CD8-positive, alpha-beta memory T cell (primary cell): ENCODE data around the gene KCNG1. TPM values are rescaled to one million over a fixed set of nuclear protein-coding genes. Genes with fewer than 3 reads are reported as not detected.

Source experiments
- CTCF ChIA-PET: fragments of 350-600 bp; sonication (Branson Sonifier 250); formaldehyde crosslinking; loops from one replicate; lab custom pipeline; 2021; ENCODE audit warnings: antibody characterized with exemption; lab: Charles Lee
- POLR2A ChIA-PET: fragments of 350-600 bp; sonication (Branson Sonifier 250); formaldehyde crosslinking; loops from one replicate; lab custom pipeline; 2021; ENCODE audit warnings: antibody characterized with exemption; lab: Charles Lee
- DNase-seq, 5 donors: peaks; one replicate each; pipeline versions ENCODE4 v3.0.0 to v3.0.0-alpha.2; 2020 to 2022; ENCODE audit warnings: mixed read lengths in 1 of 5
- H3K27ac ChIP-seq: one replicate; pipeline ENCODE4 v1.7.0; 2013; ENCODE audit warnings: low read depth, mild to moderate bottlenecking, low read length, moderate library complexity
- H3K27me3 ChIP-seq: 2 replicates; pipeline ENCODE4 v1.7.0; 2013; ENCODE audit warnings: low read length, mild to moderate bottlenecking; ENCODE audit not compliant: insufficient read depth, poor library complexity, severe bottlenecking
- H3K36me3 ChIP-seq: 2 replicates; pipeline ENCODE4 v1.7.0; 2013; ENCODE audit warnings: mild to moderate bottlenecking, low read length, moderate library complexity; ENCODE audit not compliant: insufficient read depth
- H3K4me1 ChIP-seq: 2 replicates; pipeline ENCODE4 v1.7.0; 2013; ENCODE audit warnings: mild to moderate bottlenecking, low read length, moderate library complexity; ENCODE audit not compliant: insufficient read depth
- H3K4me3 ChIP-seq: 2 replicates; pipeline ENCODE4 v1.7.0; 2013; ENCODE audit warnings: mild to moderate bottlenecking, low read length
- H3K9me3 ChIP-seq: 2 replicates; pipeline ENCODE4 v1.7.0; 2013; ENCODE audit warnings: mild to moderate bottlenecking, low read length
- H3K27ac Mint-ChIP-seq, 8 donors: one replicate each; pipeline ENCODE4 v1.8.0; 2020 to 2021; ENCODE audit warnings: mixed read lengths in 8 of 8, mild to moderate bottlenecking in 6 of 8, inconsistent platforms in 3 of 8, moderate library complexity in 3 of 8
- H3K27me3 Mint-ChIP-seq, 2 donors: one replicate each; pipeline ENCODE4 v1.8.0; 2020 to 2021; ENCODE audit warnings: mixed read lengths in 2 of 2, mild to moderate bottlenecking in 1 of 2, moderate library complexity in 1 of 2
- H3K36me3 Mint-ChIP-seq, 3 donors: one replicate each; pipeline ENCODE4 v1.8.0; 2020 to 2021; ENCODE audit warnings: mixed read lengths in 3 of 3, inconsistent platforms in 1 of 3, mild to moderate bottlenecking in 1 of 3
- H3K4me1 Mint-ChIP-seq, 3 donors: one replicate each; pipeline ENCODE4 v1.8.0; 2020 to 2021; ENCODE audit warnings: mixed read lengths in 3 of 3, inconsistent platforms in 1 of 3, mild to moderate bottlenecking in 1 of 3
- H3K4me3 Mint-ChIP-seq, 7 donors: one replicate each; pipeline ENCODE4 v1.8.0; 2020 to 2021; ENCODE audit warnings: mixed read lengths in 7 of 7, mild to moderate bottlenecking in 6 of 7, moderate library complexity in 4 of 7, inconsistent platforms in 2 of 7
- H3K9me3 Mint-ChIP-seq, 5 donors: one replicate each; pipeline ENCODE4 v1.8.0; 2020 to 2022; ENCODE audit warnings: mixed read lengths in 5 of 5, mild to moderate bottlenecking in 3 of 5, moderate library complexity in 2 of 5, inconsistent platforms in 1 of 5
- polyA plus RNA-seq: library from polyadenylated mRNA; unstranded; fragments of 300-500 nt; fragmentation: Illumina TruSeq; gene quantifications from one replicate; pipeline ENCODE4 v1.2.3, GENCODE V29; 2021
- total RNA-seq, 2 experiments: library from RNA; stranded (reverse); gene quantifications; one replicate each; pipeline ENCODE4 v1.2.3, GENCODE V29; 2021

Gene KCNG1
- total and polyA plus RNA-seq, 3 experiments from 2014 or later: 3.4 to 4.5 TPM; not detected in 1

GRCh38 chr20:51013577-51014330 lies 9.2 kb downstream of the KCNG1 start:
- H3K4me3 ChIP-seq: no peak overlapping the region
- no peaks in the 10 kb centered on the region for H3K36me3 ChIP-seq
- Mint-ChIP-seq H3K27ac (no peak overlapping the region), H3K9me3 (no peaks in the 10 kb centered on the region), H3K4me3 (no peak overlapping the region), H3K4me1 (no peaks in the 10 kb centered on the region), H3K27me3 (peaks cover 12 to 39% of the 10 kb centered on the region in 2 donors), H3K36me3 (no peaks in the 10 kb centered on the region)
- CTCF ChIA-PET: no interaction called here
- DNase-seq: no peak
- peaks cover 11% of the 10 kb centered on the region for H3K27me3 ChIP-seq
- no peaks in the 10 kb centered on the region for H3K4me1 ChIP-seq
- H3K9me3 ChIP-seq: no peaks in the 10 kb centered on the region
- no peak overlapping the region for H3K27ac ChIP-seq
- POLR2A ChIA-PET: no interaction called here

- Histone ChIP-seq H3K4me3 (no peak overlapping the region), H3K9me3 (no peaks in the 10 kb centered on the region), H3K27me3 (peaks cover 11% of the 10 kb centered on the region), H3K36me3 (no peaks in the 10 kb centered on the region), H3K27ac (no peak overlapping the region), H3K4me1 (no peaks in the 10 kb centered on the region)
- H3K27ac Mint-ChIP-seq: no peak overlapping the region
- POLR2A ChIA-PET: no interaction called here
- H3K9me3 Mint-ChIP-seq: no peaks in the 10 kb centered on the region
- H3K36me3 Mint-ChIP-seq: no peaks in the 10 kb centered on the region
- H3K27me3 Mint-ChIP-seq: peaks cover 9 to 33% of the 10 kb centered on the region in 2 donors
- no peak for DNase-seq
- H3K4me3 Mint-ChIP-seq: no peak overlapping the region
- H3K4me1 Mint-ChIP-seq: no peaks in the 10 kb centered on the region
- CTCF ChIA-PET: no interaction called here
These were observed 10.6 kb downstream of the KCNG1 start for GRCh38 chr20:51012357-51012756.

GRCh38 chr20:51011479-51011878 lies 11.4 kb downstream of the KCNG1 start:
- no peak for DNase-seq
- Histone ChIP-seq H3K27ac (no peak overlapping the region), H3K27me3 (peaks cover 11% of the 10 kb centered on the region), H3K9me3 (no peaks in the 10 kb centered on the region), H3K4me1 (no peaks in the 10 kb centered on the region), H3K36me3 (no peaks in the 10 kb centered on the region), H3K4me3 (no peak overlapping the region)
- no peak overlapping the region for H3K27ac Mint-ChIP-seq
- peaks cover 12 to 33% of the 10 kb centered on the region in 2 donors for H3K27me3 Mint-ChIP-seq
- no peaks in the 10 kb centered on the region for H3K4me1 Mint-ChIP-seq
- H3K9me3 Mint-ChIP-seq: no peaks in the 10 kb centered on the region
- ChIA-PET CTCF (no interaction called here), POLR2A (no interaction called here)
- no peak overlapping the region for H3K4me3 Mint-ChIP-seq
- no peaks in the 10 kb centered on the region for H3K36me3 Mint-ChIP-seq

GRCh38 chr20:51010932-51011331 lies 12.0 kb downstream of the KCNG1 start:
- H3K27me3 Mint-ChIP-seq: peaks cover 12 to 38% of the 10 kb centered on the region in 2 donors

GRCh38 chr20:51010043-51010365 lies 12.9 kb downstream of the KCNG1 start:
- CTCF ChIA-PET: no interaction called here
- no peaks in the 10 kb centered on the region for H3K4me1 Mint-ChIP-seq
- H3K9me3 Mint-ChIP-seq: no peaks in the 10 kb centered on the region

More at GRCh38 chr20:51010932-51011331, 12.0 kb downstream of the KCNG1 start:
- Histone ChIP-seq H3K9me3 (no peaks in the 10 kb centered on the region), H3K36me3 (no peaks in the 10 kb centered on the region), H3K4me3 (no peak overlapping the region), H3K4me1 (no peaks in the 10 kb centered on the region), H3K27ac (no peak overlapping the region), H3K27me3 (peaks cover 11% of the 10 kb centered on the region)
- Mint-ChIP-seq H3K27ac (no peak overlapping the region), H3K4me1 (no peaks in the 10 kb centered on the region), H3K4me3 (no peak overlapping the region), H3K36me3 (no peaks in the 10 kb centered on the region), H3K9me3 (no peaks in the 10 kb centered on the region)
- ChIA-PET POLR2A (no interaction called here), CTCF (no interaction called here)
- no peak for DNase-seq

GRCh38 chr20:51009303-51010042 lies 13.4 kb downstream of the KCNG1 start:
- Histone ChIP-seq H3K27ac (no peak overlapping the region), H3K36me3 (no peaks in the 10 kb centered on the region), H3K27me3 (peaks cover 8% of the 10 kb centered on the region), H3K4me1 (no peaks in the 10 kb centered on the region), H3K4me3 (no peak overlapping the region), H3K9me3 (no peaks in the 10 kb centered on the region)
- H3K27ac Mint-ChIP-seq: no peak overlapping the region
- no peak for DNase-seq
- peaks cover 10 to 34% of the 10 kb centered on the region in 2 donors for H3K27me3 Mint-ChIP-seq
- no peaks in the 10 kb centered on the region for H3K4me1 Mint-ChIP-seq
- no peak overlapping the region for H3K4me3 Mint-ChIP-seq
- H3K9me3 Mint-ChIP-seq: no peaks in the 10 kb centered on the region
- H3K36me3 Mint-ChIP-seq: no peaks in the 10 kb centered on the region
- POLR2A ChIA-PET: no interaction called here
- CTCF ChIA-PET: no interaction called here

More at GRCh38 chr20:51010043-51010365, 12.9 kb downstream of the KCNG1 start:
- Histone ChIP-seq H3K4me1 (no peaks in the 10 kb centered on the region), H3K4me3 (no peak overlapping the region), H3K9me3 (no peaks in the 10 kb centered on the region), H3K36me3 (no peaks in the 10 kb centered on the region), H3K27ac (no peak overlapping the region), H3K27me3 (peaks cover 11% of the 10 kb centered on the region)
- Mint-ChIP-seq H3K27ac (no peak overlapping the region), H3K27me3 (peaks cover 11 to 37% of the 10 kb centered on the region in 2 donors), H3K36me3 (no peaks in the 10 kb centered on the region), H3K4me3 (no peak overlapping the region)
- DNase-seq: no peak
- POLR2A ChIA-PET: no interaction called here

- no peak overlapping the region for H3K27ac ChIP-seq
- H3K36me3 Mint-ChIP-seq: no peaks in the 10 kb centered on the region
- H3K27me3 Mint-ChIP-seq: peaks cover 10 to 28% of the 10 kb centered on the region in 2 donors
- H3K27me3 ChIP-seq: peaks cover 7% of the 10 kb centered on the region
- H3K27ac Mint-ChIP-seq: no peak overlapping the region
- H3K9me3 Mint-ChIP-seq: no peaks in the 10 kb centered on the region
- no peaks in the 10 kb centered on the region for H3K36me3 ChIP-seq
- no peaks in the 10 kb centered on the region for H3K9me3 ChIP-seq
- POLR2A ChIA-PET: no interaction called here
- H3K4me3 ChIP-seq: no peak overlapping the region
- H3K4me1 Mint-ChIP-seq: no peaks in the 10 kb centered on the region
- no peak overlapping the region for H3K4me3 Mint-ChIP-seq
- H3K4me1 ChIP-seq: no peaks in the 10 kb centered on the region
- DNase-seq: no peak
- CTCF ChIA-PET: no interaction called here
These were observed 14.2 kb downstream of the KCNG1 start for GRCh38 chr20:51008718-51009117.

GRCh38 chr20:51005214-51005613 lies 17.7 kb downstream of the KCNG1 start:
- DNase-seq: no peak
- POLR2A ChIA-PET: no interaction called here
- CTCF ChIA-PET: no interaction called here
- Histone ChIP-seq H3K4me3 (no peak overlapping the region), H3K27ac (no peak overlapping the region), H3K27me3 (peaks cover 4% of the 10 kb centered on the region), H3K36me3 (no peaks in the 10 kb centered on the region), H3K9me3 (no peaks in the 10 kb centered on the region), H3K4me1 (no peaks in the 10 kb centered on the region)
- no peak overlapping the region for H3K4me3 Mint-ChIP-seq
- H3K4me1 Mint-ChIP-seq: no peaks in the 10 kb centered on the region
- peaks cover 20 to 37% of the 10 kb centered on the region in 2 donors for H3K27me3 Mint-ChIP-seq
- no peaks in the 10 kb centered on the region for H3K9me3 Mint-ChIP-seq
- no peak overlapping the region for H3K27ac Mint-ChIP-seq
- H3K36me3 Mint-ChIP-seq: no peaks in the 10 kb centered on the region
